ENCODE results near the gene FKBP15. TPM values are rescaled to one million over a fixed set of nuclear protein-coding genes. Genes with fewer than 3 reads are reported as not detected.

FKBP15 gene
- total RNA-seq, 1 donor from 2014 or later: 84.6 TPM

GRCh38 chr9:113266174-113266573 lies 45.1 kb upstream of the FKBP15 start:
- Histone ChIP-seq H3K9me3 (no peaks in the 10 kb centered on the region), H3K4me1 (no peaks in the 10 kb centered on the region), H3K36me3 (peaks cover 81% of the 10 kb centered on the region), H3K27ac (no peak overlapping the region), H3K4me3 (no peak overlapping the region), H3K27me3 (ENCODE audit: low read depth) (no peaks in the 10 kb centered on the region)
- no peak for ATAC-seq
- TF ChIP-seq, protein P1, sequence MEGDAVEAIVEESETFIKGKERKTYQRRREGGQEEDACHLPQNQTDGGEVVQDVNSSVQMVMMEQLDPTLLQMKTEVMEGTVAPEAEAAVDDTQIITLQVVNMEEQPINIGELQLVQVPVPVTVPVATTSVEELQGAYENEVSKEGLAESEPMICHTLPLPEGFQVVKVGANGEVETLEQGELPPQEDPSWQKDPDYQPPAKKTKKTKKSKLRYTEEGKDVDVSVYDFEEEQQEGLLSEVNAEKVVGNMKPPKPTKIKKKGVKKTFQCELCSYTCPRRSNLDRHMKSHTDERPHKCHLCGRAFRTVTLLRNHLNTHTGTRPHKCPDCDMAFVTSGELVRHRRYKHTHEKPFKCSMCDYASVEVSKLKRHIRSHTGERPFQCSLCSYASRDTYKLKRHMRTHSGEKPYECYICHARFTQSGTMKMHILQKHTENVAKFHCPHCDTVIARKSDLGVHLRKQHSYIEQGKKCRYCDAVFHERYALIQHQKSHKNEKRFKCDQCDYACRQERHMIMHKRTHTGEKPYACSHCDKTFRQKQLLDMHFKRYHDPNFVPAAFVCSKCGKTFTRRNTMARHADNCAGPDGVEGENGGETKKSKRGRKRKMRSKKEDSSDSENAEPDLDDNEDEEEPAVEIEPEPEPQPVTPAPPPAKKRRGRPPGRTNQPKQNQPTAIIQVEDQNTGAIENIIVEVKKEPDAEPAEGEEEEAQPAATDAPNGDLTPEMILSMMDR (IDR thresholded peaks at IDR 0.05): no peak
- intact Hi-C loops (cut with DNase I): no loop called here
- DNase-seq: no peak

GRCh38 chr9:113261917-113262671 lies 41.0 kb upstream of the FKBP15 start:
- no peak for ATAC-seq
- Histone ChIP-seq H3K4me3 (no peak overlapping the region), H3K27ac (no peak overlapping the region), H3K9me3 (no peaks in the 10 kb centered on the region), H3K4me1 (no peaks in the 10 kb centered on the region), H3K27me3 (ENCODE audit: low read depth) (no peaks in the 10 kb centered on the region), H3K36me3 (peaks cover 82% of the 10 kb centered on the region)
- intact Hi-C loops (cut with DNase I): no loop called here
- TF ChIP-seq, protein P1 (IDR thresholded peaks at IDR 0.05): no peak
- DNase-seq: no peak

DNA sequence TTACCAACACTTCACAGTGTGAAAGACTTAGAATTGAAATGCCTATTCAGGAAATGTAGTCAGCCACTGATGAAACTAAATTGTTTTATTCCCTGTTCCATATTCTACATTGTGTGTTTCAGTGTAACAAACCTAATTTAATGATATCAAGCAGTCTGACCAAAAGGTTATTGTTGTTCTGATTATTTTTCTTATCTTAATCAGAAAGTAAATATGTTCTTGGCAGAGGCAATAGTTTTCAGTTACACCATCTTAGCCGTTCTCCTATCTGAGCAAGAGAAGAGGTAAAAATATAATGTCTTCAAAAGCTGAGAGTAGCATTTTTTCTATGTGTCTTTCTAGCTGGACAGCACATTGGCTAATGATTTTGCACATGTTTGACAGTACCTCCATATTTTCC lies 37.2 kb upstream of the FKBP15 start:
- no peak overlapping the region for H3K27ac ChIP-seq
- TF ChIP-seq, protein P1 (IDR thresholded peaks at IDR 0.05): no peak
- ATAC-seq (no peak), DNase-seq (no peak)
- H3K36me3 ChIP-seq: peaks cover 64% of the 10 kb centered on the region
- intact Hi-C loops (cut with DNase I): no loop called here
- H3K4me3 ChIP-seq: no peak overlapping the region
- no peaks in the 10 kb centered on the region for H3K4me1 ChIP-seq
- no peaks in the 10 kb centered on the region for H3K27me3 ChIP-seq (ENCODE audit: low read depth)
- H3K9me3 ChIP-seq: no peaks in the 10 kb centered on the region

- Histone ChIP-seq H3K4me1 (no peaks in the 10 kb centered on the region), H3K27ac (no peak overlapping the region), H3K27me3 (ENCODE audit: low read depth) (no peaks in the 10 kb centered on the region), H3K36me3 (peaks cover 60% of the 10 kb centered on the region), H3K4me3 (no peak overlapping the region), H3K9me3 (no peaks in the 10 kb centered on the region)
- intact Hi-C loops (cut with DNase I): no loop called here
- TF ChIP-seq, protein P1 (IDR thresholded peaks at IDR 0.05): no peak
- ATAC-seq (no peak), DNase-seq (no peak)
These were observed 36.8 kb upstream of the FKBP15 start for GRCh38 chr9:113257863-113258262.

GRCh38 chr9:113255438-113255837 lies 34.4 kb upstream of the FKBP15 start:
- no peaks in the 10 kb centered on the region for H3K9me3 ChIP-seq
- DNase-seq (peak; percentile 53), ATAC-seq (peak; percentile 71 to 83)
- no peaks in the 10 kb centered on the region for H3K27me3 ChIP-seq (ENCODE audit: low read depth)
- no peak overlapping the region for H3K27ac ChIP-seq
- no peaks in the 10 kb centered on the region for H3K4me1 ChIP-seq
- TF ChIP-seq, protein P1 (IDR thresholded peaks at IDR 0.05): no peak
- H3K4me3 ChIP-seq: no peak overlapping the region
- peaks cover 35% of the 10 kb centered on the region for H3K36me3 ChIP-seq
- intact Hi-C loops (cut with DNase I): no loop called here

All from lower lobe of right lung (tissue), 2 donors.